H1 (cell line): Measurements from ENCODE around the gene PLK3. TPM values are rescaled to one million over a fixed set of nuclear protein-coding genes. Genes with fewer than 3 reads are reported as not detected.

Experiments used
- CTCF ChIA-PET: fragments of 300-600 bp; sonication (Branson Sonifier 250); formaldehyde crosslinking; loops from one replicate; lab custom pipeline; 2021; ENCODE audit not compliant: partially characterized antibody; lab: Charles Lee
- POLR2A ChIA-PET: fragments of 300-600 bp; sonication (Branson Sonifier 250); formaldehyde crosslinking; loops from one replicate; lab custom pipeline; 2021; ENCODE audit warnings: inconsistent platforms; ENCODE audit not compliant: partially characterized antibody; lab: Charles Lee
- DNase-seq, 2 experiments: peaks; one replicate each; pipeline versions ENCODE4 v3.0.0 to v3.0.0-alpha.2; 2010 to 2022; ENCODE audit warnings: low spot score in 2 of 2, low read depth in 1 of 2, mixed read lengths in 1 of 2
- FAIRE-seq: peaks from 2 replicates; lab custom pipeline; 2011; peaks lifted over from hg19 to GRCh38; lab: Jason Lieb, UNC
- H2AFZ ChIP-seq: 2 replicates; pipeline ENCODE4 v1.8.1; 2012; ENCODE audit warnings: low read length, inconsistent platforms
- H2AK5ac ChIP-seq: 2 replicates; pipeline ENCODE4 v1.6.1; 2013; ENCODE audit warnings: low read depth, low read length
- H2BK120ac ChIP-seq: replicated peaks from 2 replicates; pipeline ENCODE3; 2013; ENCODE audit warnings: low read depth, low read length, inconsistent platforms
- H2BK12ac ChIP-seq: 2 replicates; pipeline ENCODE4 v1.6.1; 2013; ENCODE audit warnings: low read depth, low read length
- H2BK15ac ChIP-seq: 2 replicates; pipeline ENCODE4 v1.6.1; 2013; ENCODE audit warnings: low read length
- H2BK20ac ChIP-seq: 2 replicates; pipeline ENCODE4 v1.6.1; 2013; ENCODE audit warnings: low read length
- H2BK5ac ChIP-seq: 2 replicates; pipeline ENCODE4 v1.6.1; 2013; ENCODE audit warnings: low read depth, low read length
- H3K14ac ChIP-seq: 2 replicates; pipeline ENCODE4 v1.6.1; 2013; ENCODE audit warnings: inconsistent platforms; ENCODE audit not compliant: insufficient read length
- H3K18ac ChIP-seq: 2 replicates; pipeline ENCODE4 v1.6.1; 2013; ENCODE audit warnings: low read length; ENCODE audit errors: extremely low read depth
- H3K23ac ChIP-seq: 2 replicates; pipeline ENCODE4 v1.6.1; 2013; ENCODE audit warnings: inconsistent platforms; ENCODE audit not compliant: insufficient read length
- H3K23me2 ChIP-seq: 2 replicates; pipeline ENCODE4 v1.6.1; 2013; ENCODE audit warnings: low read depth, low read length
- H3K27ac ChIP-seq: 2 replicates; pipeline ENCODE4 v1.6.1; 2011; ENCODE audit warnings: low read depth, low read length, inconsistent platforms
- H3K27me3 ChIP-seq, 4 experiments: replicated peaks in 1 of 4; 1 replicate in 1 of 4; 2 replicates in 3 of 4; pipeline versions ENCODE4 v1.6.1 to v1.8.1; 2011 to 2013; ENCODE audit warnings: low read length in 3 of 4, mild to moderate bottlenecking in 3 of 4, inconsistent platforms in 2 of 4, mixed read lengths in 2 of 4, moderate library complexity in 1 of 4; ENCODE audit not compliant: control insufficient read depth in 3 of 4, insufficient read depth in 3 of 4; ENCODE audit errors: extremely low read depth in 1 of 4
- H3K36me3 ChIP-seq, 4 experiments: 2 replicates each; pipeline versions ENCODE4 v1.6.1 to v1.8.1; 2011 to 2013; ENCODE audit warnings: mild to moderate bottlenecking in 4 of 4, low read length in 3 of 4, moderate library complexity in 2 of 4, control low read depth in 1 of 4, inconsistent platforms in 1 of 4; ENCODE audit not compliant: insufficient read depth in 4 of 4, control insufficient read depth in 2 of 4
- H3K4ac ChIP-seq: replicated peaks from 2 replicates; pipeline ENCODE3; 2013; ENCODE audit warnings: low read length, low read depth, mixed read lengths, inconsistent platforms; ENCODE audit not compliant: insufficient read length
- H3K4me1 ChIP-seq, 4 experiments: replicated peaks in 1 of 4; 1 replicate in 1 of 4; 2 replicates in 3 of 4; pipeline versions ENCODE4 v1.6.1 to v1.8.1; 2011 to 2013; ENCODE audit warnings: low read length in 3 of 4, inconsistent platforms in 2 of 4, mixed read lengths in 1 of 4; ENCODE audit not compliant: insufficient read depth in 4 of 4, control insufficient read depth in 3 of 4
- H3K4me2 ChIP-seq, 2 experiments: 2 replicates each; pipeline versions ENCODE4 v1.6.1 to v1.8.1; 2011 to 2013; ENCODE audit warnings: low read depth in 2 of 2, low read length in 2 of 2, control low read depth in 1 of 2, inconsistent platforms in 1 of 2, mild to moderate bottlenecking in 1 of 2; ENCODE audit not compliant: insufficient read depth in 1 of 2
- H3K4me3 ChIP-seq, 4 experiments: fragments of 200-600, 300-600 bp in 1 of 4; sonication (generic), shearing (Covaris generic), sonication (Bioruptor Twin) in 1 of 4; 2 replicates each; pipeline versions ENCODE4 v1.5.1 to v1.8.1; 2011 to 2016; ENCODE audit warnings: low read length in 4 of 4, low read depth in 3 of 4, control low read depth in 2 of 4, inconsistent platforms in 2 of 4, mild to moderate bottlenecking in 2 of 4, mixed read lengths in 1 of 4, moderate library complexity in 1 of 4; ENCODE audit not compliant: insufficient read depth in 2 of 4; ENCODE audit errors: extremely low read depth in 1 of 4
- H3K56ac ChIP-seq: replicated peaks from 2 replicates; pipeline ENCODE3; 2013; ENCODE audit warnings: low read depth, mild to moderate bottlenecking, mixed read lengths, low read length, inconsistent platforms; ENCODE audit not compliant: insufficient read length
- H3K79me1 ChIP-seq: 2 replicates; pipeline ENCODE4 v1.6.1; 2013; ENCODE audit warnings: low read depth, low read length, control low read depth
- H3K79me2 ChIP-seq, 2 experiments: 2 replicates each; pipeline versions ENCODE4 v1.6.1 to v1.8.1; 2012 to 2013; ENCODE audit warnings: low read length in 2 of 2, mild to moderate bottlenecking in 2 of 2, inconsistent platforms in 1 of 2; ENCODE audit not compliant: insufficient read depth in 2 of 2, control insufficient read depth in 1 of 2
- H3K9ac ChIP-seq, 4 experiments: replicated peaks in 1 of 4; 1 replicate in 1 of 4; 2 replicates in 3 of 4; pipeline versions ENCODE4 v1.6.1 to v1.8.1; 2011 to 2013; ENCODE audit warnings: low read depth in 3 of 4, low read length in 3 of 4, control low read depth in 2 of 4, mild to moderate bottlenecking in 2 of 4, moderate library complexity in 2 of 4, inconsistent platforms in 1 of 4; ENCODE audit errors: extremely low read depth in 1 of 4
- H3K9me3 ChIP-seq, 2 experiments: 2 replicates each; pipeline versions ENCODE4 v1.6.1 to v1.8.1; 2012 to 2013; ENCODE audit warnings: mild to moderate bottlenecking in 2 of 2, moderate library complexity in 2 of 2, control low read depth in 1 of 2, inconsistent platforms in 1 of 2, low read depth in 1 of 2, low read length in 1 of 2, mixed read lengths in 1 of 2; ENCODE audit not compliant: insufficient read depth in 2 of 2
- H4K20me1 ChIP-seq, 2 experiments: replicated peaks in 1 of 2; 2 replicates each; pipeline versions ENCODE3 to v1.8.1; 2011 to 2013; ENCODE audit warnings: inconsistent platforms in 2 of 2, low read length in 2 of 2, mild to moderate bottlenecking in 1 of 2; ENCODE audit not compliant: insufficient read depth in 2 of 2, control insufficient read depth in 1 of 2
- H4K5ac ChIP-seq: 2 replicates; pipeline ENCODE4 v1.6.1; 2013; ENCODE audit warnings: low read length, low read depth, mixed read lengths, inconsistent platforms; ENCODE audit not compliant: insufficient read length
- H4K8ac ChIP-seq: 2 replicates; pipeline ENCODE4 v1.8.0; 2013; ENCODE audit warnings: mild to moderate bottlenecking, moderate library complexity, low read length, inconsistent platforms; ENCODE audit not compliant: insufficient read depth; ENCODE audit errors: extremely low read depth
- H4K91ac ChIP-seq: replicated peaks from 2 replicates; pipeline ENCODE3; 2013; ENCODE audit warnings: low read length, mixed read lengths, inconsistent platforms; ENCODE audit not compliant: insufficient read length
- BACH1 ChIP-seq: IDR thresholded peaks from 2 replicates; pipeline ENCODE4 v1.6.1; 2012; ENCODE audit warnings: low read length, improper control_type of control experiment
- BCL11A ChIP-seq, 2 experiments: IDR thresholded peaks; one replicate each; pipeline ENCODE4 v1.6.1; 2011; ENCODE audit warnings: low read depth in 2 of 2, low read length in 2 of 2, mild to moderate bottlenecking in 2 of 2
- EZH2 ChIP-seq: fragments of 200-600 bp; sonication (generic); IDR thresholded peaks from 2 replicates; pipeline ENCODE4 v1.7.1; 2012; ENCODE audit warnings: low read depth, mild to moderate bottlenecking, moderate library complexity, low read length, inconsistent platforms; ENCODE audit not compliant: severe bottlenecking
- SP1 ChIP-seq: IDR thresholded peaks from 2 replicates; pipeline ENCODE4 v1.6.1; 2011; ENCODE audit warnings: low read depth, low read length
- WGBS, 2 experiments: shearing (Covaris generic) in 1 of 2; methylation state at CpG; one replicate each; pipeline versions ENCODE4 v1.1.6 to v1.1.7; 2013 to 2015; ENCODE audit warnings: low lambda C conversion rate in 2 of 2, mixed read lengths in 2 of 2, inconsistent platforms in 1 of 2, low coverage in 1 of 2, missing lambda C conversion rate in 1 of 2; ENCODE audit not compliant: insufficient replicate concordance in 2 of 2, insufficient coverage in 1 of 2, insufficient read length in 1 of 2; ENCODE audit errors: extremely low coverage in 1 of 2, missing lambda C conversion rate in 1 of 2; 5-methylcytosine and 5-hydroxymethylcytosine counted together
- polyA plus RNA-seq, 7 experiments: library from polyadenylated mRNA; depleted of rRNA in 3 of 7; stranded (reverse) in 5 of 7; unstranded in 2 of 7; fragments of >200 nt in 5 of 7; fragments of 200-250 nt in 2 of 7; gene quantifications; 1 replicate in 5 of 7; 2 replicates in 1 of 7; 4 replicates in 1 of 7; pipeline versions ENCODE4 v1.2.1 to v1.2.3, GENCODE V29; 2011 to 2013; ENCODE audit warnings: missing spikeins in 2 of 7, mixed read lengths in 2 of 7
- total RNA-seq: library from RNA; stranded (reverse); fragmentation: NEBNext Ultra II Directional; extraction: Animal tissue kit (Norgen Biotek cat#: 25700); gene quantifications from 2 replicates; pipeline ENCODE4 v1.2.1, GENCODE V29; 2021
- TF ChIP-seq, protein P1 (sequence below): IDR thresholded peaks from 2 replicates; pipeline ENCODE4 v1.6.1; 2012; ENCODE audit warnings: low read length, inconsistent platforms
- TF ChIP-seq, protein P2 (sequence below): IDR thresholded peaks from 2 replicates; pipeline ENCODE4 v1.6.1; 2012; ENCODE audit warnings: inconsistent platforms
- TF ChIP-seq, protein P3 (sequence below): IDR thresholded peaks from 2 replicates; pipeline ENCODE4 v1.6.1; 2012; ENCODE audit warnings: inconsistent platforms
- TF ChIP-seq, protein P4 (sequence below), 3 experiments: IDR thresholded peaks; 1 replicate in 2 of 3; 2 replicates in 1 of 3; pipeline versions ENCODE4 v1.5.1 to v1.6.1; 2011; ENCODE audit warnings: low read length in 3 of 3, mild to moderate bottlenecking in 3 of 3, inconsistent platforms in 2 of 3, low read depth in 1 of 3, moderate library complexity in 1 of 3; ENCODE audit not compliant: insufficient read depth in 1 of 3; ENCODE audit errors: control extremely low read depth in 1 of 3

Gene PLK3
- total and polyA plus RNA-seq, 2 of the 8 experiments (the other 6 are each of a cell fraction or from before 2014, with no cell fraction given), result 7.9 to 12.3 TPM

DNA sequence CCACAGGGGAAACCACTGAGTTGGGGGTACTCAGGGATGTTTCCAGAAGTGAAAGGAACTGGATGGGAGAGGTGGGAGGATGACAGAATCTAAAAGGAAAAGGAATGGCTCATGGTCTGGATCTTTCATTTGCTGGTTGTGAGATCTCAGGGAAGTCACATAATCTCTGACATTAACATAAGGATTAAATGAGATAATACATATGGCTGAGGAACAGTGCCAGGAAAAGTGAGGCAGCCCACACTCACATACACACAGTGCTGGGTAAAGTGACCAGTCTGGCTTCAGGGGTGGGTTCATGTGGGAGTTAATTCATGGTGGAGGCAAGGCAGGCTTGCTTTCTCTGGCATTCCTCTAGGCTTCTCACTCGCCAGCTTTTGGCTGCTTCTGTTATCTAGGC lies 46.8 kb downstream of the PLK3 start:
- no peak for DNase-seq
- H3K79me2 ChIP-seq, result no peaks in the 10 kb centered on the region
- FAIRE-seq, result no peak
- H3K4me1 ChIP-seq, result peaks cover 0 to 5% (median 0%) of the 10 kb centered on the region in 4 experiments; a peak in 2 of 7 replicates
- 83% methylated on average over 1 of the region's 1 CpG; no CpG with 5 or more reads in 1 of the 2 experiments for WGBS, 2 experiments
- no peak overlapping the region for H4K5ac ChIP-seq
- no peak overlapping the region for H3K4ac ChIP-seq
- no peak overlapping the region for H2BK15ac ChIP-seq
- no peak overlapping the region for H3K4me3 ChIP-seq
- H3K23me2 ChIP-seq, result peaks cover 6% of the 10 kb centered on the region; the same call in 1 of the 2 replicates
- CTCF ChIA-PET, result interaction anchor here (1.6 to 1.9 kb wide), 2 partner anchors 11 to 116 kb away, joined by 3 to 6 read pairs; partner anchors contain the start of gene RNU5D-1
- H3K36me3 ChIP-seq, result no peaks in the 10 kb centered on the region
- no peak overlapping the region for H2AFZ ChIP-seq
- no peak overlapping the region for H3K23ac ChIP-seq
- H2AK5ac ChIP-seq, result no peak overlapping the region
- peaks cover 0 to 7% (median 4%) of the 10 kb centered on the region in 4 experiments; a peak in 3 of 7 replicates for H3K27me3 ChIP-seq
- H3K79me1 ChIP-seq, result no peaks in the 10 kb centered on the region
- no peak overlapping the region for H3K18ac ChIP-seq
- H3K27ac ChIP-seq, result no peak overlapping the region
- H3K4me2 ChIP-seq, result no peak overlapping the region
- H4K20me1 ChIP-seq, result no peaks in the 10 kb centered on the region
- H2BK5ac ChIP-seq, result no peak overlapping the region
- no peak overlapping the region for H2BK120ac ChIP-seq
- POLR2A ChIA-PET, result interaction anchor here (2.0 to 7.9 kb wide), 2 partner anchors 26 to 139 kb away, joined by 6 to 55 read pairs; partner anchors contain the start of gene EIF2B3
- no peak overlapping the region for H4K8ac ChIP-seq
- no peak overlapping the region for H3K56ac ChIP-seq
- H2BK12ac ChIP-seq, result no peak overlapping the region
- H4K91ac ChIP-seq, result no peak overlapping the region
- H3K14ac ChIP-seq, result no peak overlapping the region
- H3K9ac ChIP-seq, result no peak overlapping the region
- no peak overlapping the region for H2BK20ac ChIP-seq
- H3K9me3 ChIP-seq, result no peaks in the 10 kb centered on the region
- TF ChIP-seq EZH2, result no peak
- TF ChIP-seq, protein P1, sequence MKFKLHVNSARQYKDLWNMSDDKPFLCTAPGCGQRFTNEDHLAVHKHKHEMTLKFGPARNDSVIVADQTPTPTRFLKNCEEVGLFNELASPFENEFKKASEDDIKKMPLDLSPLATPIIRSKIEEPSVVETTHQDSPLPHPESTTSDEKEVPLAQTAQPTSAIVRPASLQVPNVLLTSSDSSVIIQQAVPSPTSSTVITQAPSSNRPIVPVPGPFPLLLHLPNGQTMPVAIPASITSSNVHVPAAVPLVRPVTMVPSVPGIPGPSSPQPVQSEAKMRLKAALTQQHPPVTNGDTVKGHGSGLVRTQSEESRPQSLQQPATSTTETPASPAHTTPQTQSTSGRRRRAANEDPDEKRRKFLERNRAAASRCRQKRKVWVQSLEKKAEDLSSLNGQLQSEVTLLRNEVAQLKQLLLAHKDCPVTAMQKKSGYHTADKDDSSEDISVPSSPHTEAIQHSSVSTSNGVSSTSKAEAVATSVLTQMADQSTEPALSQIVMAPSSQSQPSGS, result no peak
- no peak for TF ChIP-seq BCL11A (IDR thresholded peaks at IDR 0.05; ENCODE audit: low read depth in 2 of 2, low read length in 2 of 2)
- TF ChIP-seq, protein P2, sequence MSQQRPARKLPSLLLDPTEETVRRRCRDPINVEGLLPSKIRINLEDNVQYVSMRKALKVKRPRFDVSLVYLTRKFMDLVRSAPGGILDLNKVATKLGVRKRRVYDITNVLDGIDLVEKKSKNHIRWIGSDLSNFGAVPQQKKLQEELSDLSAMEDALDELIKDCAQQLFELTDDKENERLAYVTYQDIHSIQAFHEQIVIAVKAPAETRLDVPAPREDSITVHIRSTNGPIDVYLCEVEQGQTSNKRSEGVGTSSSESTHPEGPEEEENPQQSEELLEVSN, result no peak
- TF ChIP-seq SP1, result no peak
- TF ChIP-seq, protein P3, sequence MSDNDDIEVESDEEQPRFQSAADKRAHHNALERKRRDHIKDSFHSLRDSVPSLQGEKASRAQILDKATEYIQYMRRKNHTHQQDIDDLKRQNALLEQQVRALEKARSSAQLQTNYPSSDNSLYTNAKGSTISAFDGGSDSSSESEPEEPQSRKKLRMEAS, result no peak
- no peak for TF ChIP-seq BACH1
- TF ChIP-seq, protein P4, sequence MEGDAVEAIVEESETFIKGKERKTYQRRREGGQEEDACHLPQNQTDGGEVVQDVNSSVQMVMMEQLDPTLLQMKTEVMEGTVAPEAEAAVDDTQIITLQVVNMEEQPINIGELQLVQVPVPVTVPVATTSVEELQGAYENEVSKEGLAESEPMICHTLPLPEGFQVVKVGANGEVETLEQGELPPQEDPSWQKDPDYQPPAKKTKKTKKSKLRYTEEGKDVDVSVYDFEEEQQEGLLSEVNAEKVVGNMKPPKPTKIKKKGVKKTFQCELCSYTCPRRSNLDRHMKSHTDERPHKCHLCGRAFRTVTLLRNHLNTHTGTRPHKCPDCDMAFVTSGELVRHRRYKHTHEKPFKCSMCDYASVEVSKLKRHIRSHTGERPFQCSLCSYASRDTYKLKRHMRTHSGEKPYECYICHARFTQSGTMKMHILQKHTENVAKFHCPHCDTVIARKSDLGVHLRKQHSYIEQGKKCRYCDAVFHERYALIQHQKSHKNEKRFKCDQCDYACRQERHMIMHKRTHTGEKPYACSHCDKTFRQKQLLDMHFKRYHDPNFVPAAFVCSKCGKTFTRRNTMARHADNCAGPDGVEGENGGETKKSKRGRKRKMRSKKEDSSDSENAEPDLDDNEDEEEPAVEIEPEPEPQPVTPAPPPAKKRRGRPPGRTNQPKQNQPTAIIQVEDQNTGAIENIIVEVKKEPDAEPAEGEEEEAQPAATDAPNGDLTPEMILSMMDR (IDR thresholded peaks at IDR 0.05; ENCODE audit: control extremely low read depth in 1 of 3, insufficient read depth in 1 of 3, low read depth in 1 of 3, low read length in 3 of 3), result no peak
